ENCODE data around the gene SCARF1.
A peak's percentile ranks its signal among the peaks of the same experiment; 100 is the strongest.

SCARF1 gene

DNA sequence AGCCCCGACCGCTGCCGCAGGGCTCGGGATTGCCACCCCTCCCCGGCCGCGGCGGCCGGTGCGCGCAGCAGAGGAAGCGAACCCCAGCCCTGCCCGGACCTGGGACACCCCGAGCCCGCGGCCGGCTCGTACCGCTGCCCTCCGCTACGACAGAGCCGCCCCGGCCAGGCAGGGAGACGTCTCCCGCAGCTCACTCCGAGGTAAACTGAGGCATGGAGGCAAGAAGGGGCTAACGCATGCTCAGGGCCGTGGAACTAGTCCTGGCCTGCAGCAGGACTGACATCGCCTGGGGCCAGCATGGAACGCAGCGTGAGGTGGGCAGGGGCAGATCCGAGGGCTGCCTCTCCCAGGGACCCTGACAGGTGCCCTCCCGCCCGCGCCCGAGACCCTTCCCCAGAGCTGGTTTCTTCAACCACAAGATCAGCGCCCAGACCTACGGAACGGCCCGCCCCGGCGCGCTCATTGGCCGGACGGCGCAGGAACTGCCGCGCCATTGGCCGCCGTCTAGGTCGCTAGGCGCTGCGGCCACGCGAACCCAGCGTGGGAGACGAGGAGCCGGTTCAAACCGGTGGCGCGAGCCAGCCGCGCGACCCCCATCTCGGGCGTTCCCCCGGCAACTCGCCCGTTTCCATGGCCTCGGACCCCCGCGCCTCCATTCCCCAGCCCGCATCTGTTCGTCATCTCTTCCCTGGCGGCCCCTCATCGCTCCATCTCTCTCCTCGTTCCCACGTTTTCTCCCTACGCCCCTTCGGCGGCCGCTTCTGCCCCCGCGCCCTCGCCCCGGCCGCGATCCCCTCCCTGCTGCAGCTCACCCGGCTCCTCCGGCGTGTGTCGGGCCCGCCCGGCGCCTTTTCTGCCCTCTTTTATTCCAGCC is 17.3 kb downstream of the SCARF1 start, which contains the start of gene SLC43A2:
Gene SLC43A2 (minus strand): TSS at position 853 of the 874 bp plus-strand sequence. CDS start 960 bp downstream, outside the sequence.
- DNase-seq: peak; percentile 79

DNA sequence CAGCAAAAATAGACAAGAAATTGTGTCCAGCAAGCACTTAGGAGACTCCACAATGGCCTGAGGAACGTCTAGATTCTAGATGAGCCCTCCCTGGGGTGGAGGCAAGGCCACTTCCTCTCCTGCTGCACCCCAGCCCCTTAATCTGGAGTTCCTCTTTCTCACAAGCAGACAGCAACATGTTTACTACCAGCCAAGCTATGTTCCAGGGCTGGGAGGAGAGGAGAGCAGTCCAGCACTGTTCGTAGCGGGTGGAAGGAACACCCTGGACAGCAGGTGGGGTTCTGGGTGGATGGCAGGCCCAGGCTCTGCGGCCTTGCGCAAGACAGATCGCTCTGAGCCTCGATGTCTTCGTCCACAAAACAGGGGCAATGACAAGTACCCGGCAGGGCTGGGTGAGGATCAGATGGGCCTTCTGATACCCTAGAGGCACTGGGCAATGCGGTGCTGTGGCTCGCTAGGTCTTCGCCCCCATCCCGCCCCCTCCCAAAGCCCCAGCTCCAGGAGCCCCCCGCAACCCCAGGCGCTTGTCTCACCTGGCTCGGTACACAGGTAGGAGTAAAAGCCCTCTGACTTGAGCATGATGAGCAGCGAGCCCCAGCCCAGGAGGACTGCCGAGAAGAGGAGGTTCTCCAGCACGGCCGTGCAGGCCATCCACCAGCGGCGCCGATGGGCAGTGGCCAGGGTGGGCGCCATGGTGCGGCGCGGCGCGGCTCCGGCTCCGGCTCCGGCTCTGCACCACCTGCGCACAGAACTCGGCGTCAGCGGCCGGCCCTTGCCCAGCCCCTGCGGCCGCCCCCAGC is 18.1 kb downstream of the SCARF1 start:
- no peak for DNase-seq

DNA sequence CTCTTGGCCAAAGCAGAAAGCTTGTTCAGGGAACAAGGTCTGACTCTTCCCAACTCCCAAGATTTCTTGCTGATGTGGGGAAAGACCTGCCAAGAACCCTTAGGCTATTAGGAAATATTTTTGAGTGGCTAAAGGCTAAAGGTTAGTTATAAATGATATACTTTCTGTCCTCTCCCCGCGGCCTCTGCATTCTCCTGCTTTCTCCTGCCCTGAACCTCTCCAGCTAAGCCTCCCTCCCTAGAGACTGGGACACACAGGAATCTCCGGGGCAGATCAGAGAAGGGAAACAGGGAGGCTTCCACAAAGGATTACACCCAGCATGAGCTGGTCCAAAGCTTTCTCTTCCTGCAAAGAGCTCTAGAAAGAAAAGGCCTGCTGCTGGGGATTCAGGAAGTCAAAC is 19.2 kb downstream of the SCARF1 start:
- no peak for DNase-seq

DNA sequence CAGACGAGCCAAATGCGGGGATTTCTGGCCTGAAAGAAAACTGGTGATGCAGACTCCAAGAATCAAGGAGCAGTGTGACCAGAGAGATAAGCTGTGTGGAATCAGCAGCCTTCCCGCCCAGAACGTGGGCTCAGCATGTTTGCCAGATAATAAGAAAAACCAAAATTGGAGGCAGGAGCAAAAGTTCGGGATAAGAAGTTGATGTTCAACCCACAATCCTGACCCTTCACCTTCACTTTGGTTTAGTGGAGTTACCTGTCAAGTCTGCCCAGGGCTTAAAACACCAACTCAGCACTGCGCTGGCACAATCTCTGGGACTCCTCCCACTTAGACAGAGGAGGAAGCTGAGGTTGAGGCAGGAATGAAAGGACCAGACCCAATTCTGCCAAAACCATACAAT is 20.0 kb downstream of the SCARF1 start:
- no peak for DNase-seq

DNA sequence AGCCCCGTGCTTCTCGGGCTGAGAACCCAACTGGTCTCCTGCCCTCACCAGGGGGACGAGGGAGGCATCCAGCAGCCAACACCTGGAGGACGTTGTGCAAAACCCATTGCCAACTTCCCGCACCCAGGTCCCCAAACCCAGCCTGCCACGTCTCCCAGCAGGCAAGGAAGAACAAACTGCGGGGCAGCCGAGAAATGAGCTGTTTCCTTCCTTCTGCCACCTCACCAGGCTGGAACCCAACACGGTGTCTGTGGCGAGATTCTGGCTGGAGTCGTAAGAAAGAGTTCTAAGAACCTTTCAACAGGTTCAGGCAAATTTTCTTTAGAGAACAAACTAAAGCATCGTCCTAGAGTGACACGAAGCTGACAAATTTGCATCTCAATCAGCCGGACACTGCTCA is 20.5 kb downstream of the SCARF1 start:
- no peak for DNase-seq

DNA sequence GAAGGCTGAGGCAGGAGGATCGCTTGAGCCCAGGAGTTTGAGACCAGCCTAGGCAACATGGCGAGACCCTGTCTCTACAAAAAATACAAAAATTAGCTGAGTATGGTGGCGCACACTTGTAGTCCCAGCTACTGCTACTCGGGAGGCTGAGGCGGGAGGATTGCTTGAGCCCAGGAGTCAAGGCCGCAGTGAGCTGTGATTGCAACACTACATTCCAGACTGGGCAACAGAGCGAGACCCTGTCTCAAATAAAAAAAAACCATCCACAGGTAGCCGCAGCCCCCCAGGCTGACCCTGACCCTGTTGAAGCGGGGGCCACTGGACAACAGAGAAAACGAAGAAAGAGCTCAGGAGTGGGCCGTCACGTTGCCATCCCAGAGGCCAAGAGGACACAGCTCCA is 20.9 kb downstream of the SCARF1 start:
- DNase-seq: no peak

DNA sequence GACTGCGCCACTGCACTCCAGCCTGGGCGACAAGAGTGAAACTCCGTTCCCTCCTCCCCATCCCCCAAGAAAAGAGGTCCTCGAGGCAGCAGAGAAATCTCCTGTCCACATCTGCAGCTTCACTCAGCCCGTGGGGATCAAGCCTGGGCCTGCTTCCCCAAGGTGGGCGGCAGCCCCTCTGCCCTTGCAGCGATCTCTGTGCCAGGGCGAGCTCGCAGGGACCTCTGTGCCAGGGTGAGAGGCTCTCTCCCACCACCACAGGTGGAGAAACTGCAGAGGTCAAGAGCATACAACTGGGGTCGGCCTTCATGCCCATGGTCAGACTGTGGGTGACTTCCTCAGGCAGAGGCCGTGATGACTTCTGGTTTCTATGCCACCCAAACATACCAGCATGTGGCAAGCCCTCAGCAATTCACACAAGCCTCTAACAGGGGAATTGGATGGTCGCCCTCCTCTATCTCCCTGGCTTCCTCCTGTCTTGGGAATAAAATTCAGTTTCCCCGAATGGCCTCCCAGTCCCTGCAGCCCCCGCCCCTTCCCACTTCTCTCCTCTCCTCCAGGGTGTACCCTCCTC is 22.4 kb downstream of the SCARF1 start:
- DNase-seq: no peak

DNA sequence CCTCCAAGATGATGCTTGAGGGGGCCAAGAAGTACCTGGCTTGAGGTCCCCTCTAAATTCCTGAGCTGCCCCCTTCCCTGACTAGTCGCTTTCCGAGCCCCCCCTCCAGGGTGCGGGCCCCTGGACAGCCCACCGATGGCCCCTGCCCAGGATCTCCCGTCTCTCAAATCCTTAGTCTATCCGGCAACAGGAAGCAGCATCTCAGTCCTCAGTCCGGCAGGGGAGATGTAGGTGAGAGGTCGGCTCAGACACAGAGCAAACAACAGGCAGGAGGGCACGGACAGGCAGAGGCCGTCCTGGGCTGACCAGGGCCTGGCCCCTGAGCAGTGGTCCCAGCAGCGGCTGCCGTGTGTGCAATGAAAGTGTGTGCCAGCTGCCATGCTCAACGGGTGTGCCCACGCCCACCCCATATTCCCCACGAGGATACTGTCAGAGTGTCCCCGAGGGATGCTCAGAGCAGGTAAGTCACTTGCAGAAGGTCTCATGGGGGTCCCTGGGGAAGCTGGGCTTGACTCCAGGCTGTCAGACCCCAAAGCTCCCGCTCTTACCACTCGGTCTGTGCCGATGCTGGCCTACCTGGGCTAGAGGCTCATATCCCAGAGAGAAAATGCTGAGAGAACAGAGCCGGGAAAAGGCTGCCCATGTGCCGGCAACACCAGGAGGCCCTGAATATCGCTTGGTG is 24.1 kb downstream of the SCARF1 start:
- DNase-seq: no peak

DNA sequence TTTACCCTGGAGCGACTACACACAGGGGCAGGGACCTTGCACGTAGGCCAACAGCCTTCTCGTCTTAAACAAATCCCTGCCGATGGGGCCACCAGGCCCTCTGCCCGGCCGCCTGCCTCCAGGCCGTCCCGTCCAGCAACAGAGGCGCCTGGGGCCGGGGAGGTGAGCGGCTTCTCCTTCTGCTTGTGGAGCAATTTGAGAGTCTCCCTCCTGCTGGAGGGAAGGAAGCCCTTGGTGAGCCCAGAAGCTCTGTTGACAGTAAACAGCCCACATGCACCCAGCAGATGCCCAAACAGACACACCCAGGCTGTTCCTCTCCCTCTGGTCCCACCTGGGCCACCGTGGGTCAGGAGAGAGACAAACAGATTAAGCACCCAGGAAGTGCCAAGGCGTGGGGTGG is 25.0 kb downstream of the SCARF1 start:
- no peak for DNase-seq

DNA sequence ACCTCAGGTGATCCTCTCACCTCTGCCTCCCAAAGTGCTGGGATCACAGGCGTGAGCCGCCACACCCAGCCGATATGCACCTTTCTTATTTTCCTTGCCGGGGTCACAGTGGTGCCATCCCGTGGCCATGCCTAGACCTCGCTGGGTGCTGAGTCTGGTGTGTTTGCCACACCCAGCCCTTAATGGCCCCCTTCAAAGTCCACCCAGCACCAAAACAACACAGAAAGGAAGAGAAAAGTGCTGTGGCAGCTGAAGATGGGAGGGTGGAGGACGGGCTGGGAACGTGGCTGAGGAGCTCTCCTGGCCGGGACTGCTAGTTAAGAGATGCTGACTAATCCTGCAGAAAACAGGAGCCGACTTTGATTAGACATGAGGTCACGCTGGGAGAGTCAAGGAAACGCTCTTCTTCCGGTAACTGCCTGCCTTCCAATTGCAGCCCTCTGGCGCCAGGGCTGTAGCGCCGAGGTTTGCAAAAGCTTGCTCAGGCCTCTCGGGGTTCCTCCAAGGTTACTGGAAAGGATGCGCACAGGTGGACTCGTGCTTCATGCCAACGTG is 27.8 kb downstream of the SCARF1 start:
- peak; percentile 76 for DNase-seq

DNA sequence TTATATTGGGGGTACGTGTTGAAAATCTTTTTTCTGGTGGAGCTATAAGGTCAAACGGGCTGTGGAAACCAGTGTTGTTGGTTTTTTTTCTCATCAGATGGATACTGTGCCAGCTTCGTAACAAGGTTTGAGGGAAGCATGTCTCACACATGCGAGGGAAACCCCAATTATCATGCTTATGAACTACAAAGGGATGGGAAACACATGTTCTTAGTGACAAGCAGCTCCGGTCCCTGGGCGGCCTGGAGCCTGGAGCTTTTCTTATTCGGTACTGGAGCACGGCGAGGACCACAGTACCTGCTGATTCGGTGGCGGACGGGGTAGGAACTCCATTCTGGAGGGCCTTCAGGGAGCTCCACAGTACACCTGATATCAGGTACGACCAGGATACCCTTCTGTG is 29.4 kb downstream of the SCARF1 start:
- DNase-seq: no peak

DNA sequence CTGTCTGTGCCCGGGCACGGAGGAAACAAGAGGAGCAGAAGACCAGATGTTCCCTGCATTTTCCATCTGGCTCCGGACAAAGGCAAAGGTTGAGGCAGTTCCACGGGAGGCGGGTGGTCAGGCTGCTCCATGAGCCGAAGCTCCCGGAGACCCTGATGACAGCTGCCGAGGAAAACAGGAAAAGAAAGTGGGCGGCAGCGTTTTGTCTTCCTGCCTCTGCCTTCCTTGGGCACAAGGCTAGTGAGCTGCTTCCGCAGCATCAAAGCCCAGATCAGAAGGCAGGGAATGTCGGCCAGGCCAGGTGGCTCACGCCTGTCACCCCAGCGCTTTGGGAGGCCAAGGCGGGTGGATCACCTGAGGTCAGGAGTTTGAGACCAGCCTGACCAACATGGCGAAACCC is 33.1 kb downstream of the SCARF1 start:
- no peak for DNase-seq

DNA sequence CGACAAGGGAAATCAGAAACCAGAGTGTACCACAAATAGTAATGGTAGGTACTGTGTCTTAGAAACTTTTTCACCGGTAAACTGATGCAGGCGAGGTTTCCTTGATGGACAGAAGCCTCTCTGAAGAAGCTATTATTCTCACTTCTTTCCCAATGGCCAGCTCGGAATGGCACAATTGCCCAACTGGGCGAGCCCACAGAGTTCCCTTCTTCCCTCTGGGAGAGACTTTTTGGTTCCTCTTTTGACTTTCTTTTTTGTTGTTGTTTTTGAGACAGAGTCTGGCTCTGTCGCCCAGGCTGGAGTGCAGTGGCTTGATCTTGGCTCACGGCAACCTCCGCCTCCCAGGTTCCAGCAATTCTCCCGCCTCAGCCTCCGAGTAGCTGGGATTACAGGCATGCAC is 33.8 kb downstream of the SCARF1 start:
- DNase-seq: no peak

DNA sequence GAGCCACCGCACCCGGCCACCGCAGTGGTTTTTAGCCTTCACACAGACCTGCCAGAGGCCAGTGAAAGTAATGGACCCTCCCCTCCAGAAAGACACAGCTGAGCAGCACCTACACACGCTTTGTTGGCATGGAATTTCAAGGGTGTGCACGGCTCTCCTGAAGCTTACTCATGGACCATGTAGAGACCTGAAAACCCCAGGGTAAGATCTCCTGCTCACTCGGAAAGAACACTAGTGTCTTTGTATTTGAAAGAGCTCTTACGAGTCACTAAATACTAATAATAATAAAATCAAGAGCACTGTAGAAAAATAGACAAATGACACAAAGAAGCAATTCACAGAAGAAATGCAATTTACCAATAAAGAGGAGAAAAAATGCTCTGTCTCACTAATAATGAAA is 36.9 kb downstream of the SCARF1 start:
- no peak for DNase-seq

DNA sequence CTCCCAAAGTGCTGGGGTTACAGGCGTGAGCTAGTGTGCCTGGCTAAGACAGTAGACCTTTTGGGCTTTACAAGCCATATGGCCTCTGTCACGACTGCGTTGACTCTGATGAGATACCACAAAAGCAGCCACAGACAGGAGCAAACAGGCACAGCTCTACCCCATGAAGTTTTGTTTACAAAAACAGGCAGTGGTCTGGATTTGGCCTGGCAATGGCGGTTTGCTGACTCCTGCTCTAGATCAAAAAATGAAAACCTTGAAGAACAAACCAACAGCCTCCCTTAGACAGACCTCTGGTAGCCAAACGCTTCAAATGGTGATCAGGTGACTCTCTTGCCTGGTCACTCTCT is 37.6 kb downstream of the SCARF1 start:
- no peak for DNase-seq

DNA sequence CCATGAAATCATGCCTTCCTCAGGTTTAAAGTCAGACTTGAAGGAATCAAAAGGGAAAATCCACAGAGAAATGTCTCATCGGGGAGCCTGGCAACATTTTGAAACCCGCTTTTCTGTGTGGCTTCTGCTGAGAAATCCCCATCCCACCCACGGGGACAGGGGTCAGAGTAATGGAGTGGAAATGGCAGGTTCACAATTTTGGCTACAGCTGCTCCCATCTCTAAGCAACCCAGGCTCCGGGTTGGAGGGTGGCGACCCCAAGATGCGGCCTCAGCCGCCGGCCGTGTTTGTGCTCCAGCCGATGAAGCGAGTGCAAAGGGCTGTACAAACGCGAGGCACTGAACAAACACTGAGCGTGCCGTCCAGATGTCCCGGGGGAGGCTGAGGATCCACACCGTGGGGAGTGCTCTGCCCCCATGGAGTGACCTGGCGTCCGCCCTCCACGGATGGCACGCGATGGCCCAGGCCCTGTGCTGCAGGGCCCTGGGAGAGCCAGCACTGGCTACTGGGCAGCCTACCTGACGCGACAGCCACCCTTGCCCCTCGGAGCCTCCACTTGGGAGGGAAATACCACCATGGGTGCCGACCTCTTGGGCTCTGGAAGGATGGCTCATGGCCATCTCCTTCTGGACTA is 39.1 kb downstream of the SCARF1 start:
- no peak for DNase-seq

DNA sequence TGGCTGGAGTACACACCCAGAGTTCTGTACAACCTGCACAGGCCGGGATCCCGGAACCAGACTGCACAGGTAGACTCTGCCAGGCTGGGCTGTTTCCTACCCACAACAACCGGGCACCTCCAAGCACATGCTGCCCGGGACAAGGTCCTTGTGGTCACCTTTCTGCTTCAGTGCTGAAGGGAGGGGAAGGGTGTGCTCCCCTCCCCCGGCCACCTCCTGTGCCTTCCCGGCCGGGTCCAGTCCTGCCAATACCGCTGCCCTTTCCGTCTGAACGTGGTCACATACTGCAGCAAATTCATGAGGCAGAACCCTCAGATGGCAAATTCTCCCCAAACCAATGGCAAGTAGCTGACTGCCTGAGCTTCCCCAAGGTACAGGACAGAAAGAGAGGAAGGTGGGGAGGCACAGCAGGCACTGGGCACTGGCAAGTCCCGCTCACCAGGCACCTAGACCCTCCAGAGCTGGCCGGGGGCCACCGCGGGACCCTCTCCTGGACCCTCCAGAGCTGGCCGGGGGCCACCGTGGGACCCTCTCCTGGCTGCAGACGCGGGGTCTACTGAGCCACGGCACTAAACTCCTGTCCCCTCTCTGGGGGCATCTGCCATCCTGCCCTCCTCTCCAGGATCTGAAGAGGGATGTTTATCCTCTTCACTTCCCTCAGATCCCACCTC is 39.7 kb downstream of the SCARF1 start:
- no peak for DNase-seq

DNA sequence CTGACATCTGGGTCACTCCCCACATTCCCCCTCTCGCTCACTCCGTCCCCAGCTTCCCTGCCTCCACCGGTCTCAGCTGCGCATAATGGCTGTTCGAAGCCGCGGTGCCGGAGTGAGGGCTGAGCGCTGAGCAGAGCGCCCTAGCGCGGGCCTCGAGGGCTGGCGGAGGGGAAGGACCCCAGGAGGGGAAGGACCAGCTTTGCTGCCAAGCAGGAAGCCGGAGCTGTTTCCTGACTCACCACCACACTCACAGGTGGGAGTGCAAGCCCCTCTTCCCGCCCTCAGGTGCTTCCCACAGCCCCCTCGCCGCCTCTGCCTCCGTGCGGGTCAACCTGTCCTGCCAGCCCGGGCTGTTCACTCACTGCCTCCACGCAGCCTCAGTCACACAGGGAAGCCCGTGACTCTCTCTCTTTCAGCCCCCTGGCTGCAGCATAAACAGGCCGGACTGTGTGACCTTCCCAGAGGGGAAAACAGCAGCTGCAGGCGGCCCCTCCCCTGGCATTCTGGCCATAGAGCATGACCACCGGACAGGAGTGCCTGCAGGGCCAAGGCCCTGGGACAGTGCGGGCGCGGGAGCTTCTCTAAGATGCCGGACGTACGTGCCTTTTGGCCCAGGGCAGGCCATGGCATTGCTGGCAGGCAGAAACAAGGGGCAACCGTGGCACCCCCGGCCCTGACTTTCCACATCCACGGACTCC is 40.6 kb downstream of the SCARF1 start:
- no peak for DNase-seq

DNA sequence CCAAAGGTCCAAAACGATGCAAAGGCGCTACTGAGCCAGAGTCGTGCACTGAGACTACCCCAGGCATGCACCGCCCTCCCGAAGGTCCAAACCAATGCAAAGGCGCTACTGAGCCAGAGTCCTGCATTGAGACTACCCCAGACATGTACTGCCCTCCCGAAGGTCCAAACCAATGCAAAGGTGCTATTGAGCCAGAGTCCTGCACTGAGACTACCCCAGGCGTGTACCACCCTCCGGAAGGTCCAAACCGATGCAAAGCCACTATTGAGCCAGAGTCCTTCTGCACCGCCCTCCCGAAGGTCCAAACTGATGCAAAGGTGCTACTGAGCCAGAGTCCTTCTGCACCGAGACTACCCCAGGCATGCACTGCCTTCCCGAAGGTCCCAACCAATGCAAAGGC is 44.0 kb downstream of the SCARF1 start:
- DNase-seq: no peak

DNA sequence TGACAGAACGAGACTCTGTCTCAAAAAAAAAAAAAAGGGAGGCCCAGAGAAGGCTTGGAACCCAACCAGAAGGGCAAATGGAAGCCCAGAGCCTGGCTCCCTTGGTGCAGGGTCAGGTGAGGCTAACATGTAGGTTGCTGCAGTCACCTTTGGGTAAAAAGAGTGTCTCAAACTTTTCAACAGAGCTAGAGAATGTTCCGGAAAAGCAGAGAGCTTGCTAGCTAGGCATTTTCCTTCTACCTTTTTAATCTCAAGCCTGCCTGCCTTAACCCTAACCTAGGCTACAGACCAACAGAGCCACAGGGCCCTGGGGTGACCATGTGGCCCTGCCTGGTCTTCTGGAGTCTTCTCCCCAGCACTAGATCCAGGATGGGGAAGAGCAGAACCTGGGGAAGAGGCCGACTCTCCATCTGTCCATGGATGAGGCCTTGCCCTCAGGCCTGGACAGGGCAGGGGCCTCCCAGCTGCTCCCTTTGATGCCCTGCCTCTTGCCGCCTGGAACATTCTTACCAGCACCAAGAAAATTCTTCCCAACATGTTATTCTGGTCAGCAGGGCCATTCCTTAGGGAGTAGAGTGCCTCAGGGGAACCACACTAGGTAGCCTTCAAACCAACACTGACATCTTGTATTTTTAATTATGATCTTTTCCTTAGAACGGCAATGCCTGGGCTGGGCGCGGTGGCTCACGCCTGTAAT is 47.0 kb downstream of the SCARF1 start:
- no peak for DNase-seq

Measured in fibroblast of skin of right biceps (primary cell).